DMS153 treated with DMSO at 0.1 percent for 48 hours (cell line): ENCODE data around the gene PSTPIP1.

ENCODE experiments used
- DNase-seq: peaks from one replicate; lab custom pipeline; 2025; ENCODE audit not compliant: unreplicated experiment; lab: John Stamatoyannopoulos, UW

The PSTPIP1 gene

DNA sequence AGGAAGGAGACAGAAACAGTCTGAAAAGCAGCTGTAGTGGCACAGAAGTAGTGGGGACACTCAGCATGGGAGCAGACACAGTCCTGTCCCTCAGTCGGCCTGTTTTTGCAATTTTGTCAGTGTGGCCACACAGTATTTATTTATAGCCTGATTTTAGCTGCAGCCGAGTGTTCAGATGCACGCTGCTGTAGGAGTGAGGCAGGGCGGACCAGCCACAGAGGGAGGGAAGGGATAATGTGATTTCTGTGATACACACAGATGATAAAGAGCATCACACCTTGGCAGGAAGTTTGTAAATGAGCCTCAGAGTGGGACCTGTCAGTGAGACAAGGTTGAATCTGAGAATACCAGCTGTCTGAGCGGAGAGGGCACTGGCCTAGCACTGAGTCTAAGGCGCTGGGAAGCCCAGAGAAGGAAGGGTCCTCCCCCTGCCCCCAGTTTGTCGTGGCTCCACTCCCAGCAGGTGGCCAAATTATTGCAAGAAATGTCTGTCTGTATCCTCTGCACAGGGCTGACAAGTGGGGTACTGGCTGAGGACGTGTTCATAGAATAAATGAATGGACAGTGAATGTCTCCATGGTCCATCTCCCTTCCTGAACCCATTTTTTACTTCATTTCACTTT lies 3.8 kb downstream of the PSTPIP1 start:
- no peak for DNase-seq

DNA sequence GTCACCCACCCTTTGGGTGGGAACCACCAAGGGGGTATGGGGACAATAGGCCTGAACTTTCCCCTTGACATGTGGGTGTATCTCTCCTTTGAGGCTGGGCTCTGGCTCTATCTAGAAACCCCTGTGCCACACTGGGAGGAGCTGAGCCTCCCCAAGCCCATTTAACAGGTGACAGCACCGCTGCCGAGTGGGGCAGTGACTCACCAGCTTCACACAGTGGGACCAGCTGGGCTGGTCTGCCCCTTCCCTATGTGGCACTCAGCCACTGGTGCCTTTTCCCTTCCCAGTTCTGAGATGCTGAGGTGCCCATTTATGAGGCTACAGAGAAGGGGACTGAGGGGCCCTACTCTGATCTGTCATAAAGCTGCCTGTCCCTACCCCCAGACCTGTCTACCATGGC lies 5.1 kb downstream of the PSTPIP1 start:
- no peak for DNase-seq

DNA sequence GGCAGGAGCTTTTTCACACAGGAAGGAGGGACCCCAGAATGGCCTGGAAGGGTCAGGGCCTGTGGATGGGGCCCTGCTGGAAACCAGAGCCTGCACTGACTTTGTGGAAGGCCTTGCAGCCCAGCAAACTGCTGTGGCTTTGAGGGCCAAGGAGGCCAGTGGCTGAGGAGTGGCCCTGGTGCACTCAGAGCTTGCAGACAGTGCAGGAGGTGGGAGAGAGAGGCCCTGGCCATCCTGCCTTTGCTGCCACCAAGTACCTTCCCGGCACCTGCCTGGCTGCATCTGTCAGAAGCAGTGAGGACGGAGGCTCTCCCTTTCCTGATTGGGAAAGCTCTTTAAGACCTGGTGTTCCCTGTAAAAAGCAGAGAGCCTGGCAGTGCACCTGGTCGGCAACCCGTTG lies 6.4 kb downstream of the PSTPIP1 start:
- DNase-seq, result no peak

DNA sequence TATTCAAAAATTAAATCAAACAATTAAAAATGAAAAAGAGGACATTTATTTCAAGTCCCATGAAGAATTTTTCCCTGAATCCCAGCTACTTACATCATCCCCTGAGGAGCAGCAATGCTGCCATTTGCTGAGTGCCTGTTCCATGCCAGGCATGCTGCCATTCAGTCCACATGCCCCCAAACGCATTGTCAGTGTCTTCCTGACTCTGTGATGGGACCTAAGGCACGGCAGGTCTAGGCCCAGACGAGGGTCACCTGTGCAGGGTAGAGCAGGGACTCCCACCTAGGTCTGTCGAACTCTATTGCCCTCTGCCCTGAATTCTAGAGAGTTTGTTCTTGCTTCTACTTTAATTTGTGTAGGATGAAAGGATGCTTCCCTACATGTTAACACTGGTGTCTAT lies 7.0 kb downstream of the PSTPIP1 start:
- no peak for DNase-seq

DNA sequence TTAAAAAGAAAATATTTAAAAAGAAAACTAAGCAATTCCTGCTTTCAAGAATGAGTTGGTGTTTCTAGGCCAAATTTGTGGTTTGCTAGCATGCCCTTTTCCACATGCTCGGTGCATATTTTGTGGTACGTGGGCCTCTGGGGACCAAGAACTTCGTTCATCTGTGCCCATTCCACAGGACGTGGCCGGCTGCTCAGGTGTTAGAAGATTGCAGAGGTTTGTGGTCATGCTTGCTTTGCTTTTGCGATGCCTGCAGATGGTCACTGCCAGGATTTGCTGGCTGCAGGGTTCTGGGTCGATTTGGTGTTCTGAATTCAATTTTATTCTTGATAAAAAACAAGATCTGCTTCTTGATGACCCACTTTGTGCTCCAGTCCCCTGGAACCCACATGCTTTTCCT lies 7.5 kb downstream of the PSTPIP1 start:
- DNase-seq, result no peak

DNA sequence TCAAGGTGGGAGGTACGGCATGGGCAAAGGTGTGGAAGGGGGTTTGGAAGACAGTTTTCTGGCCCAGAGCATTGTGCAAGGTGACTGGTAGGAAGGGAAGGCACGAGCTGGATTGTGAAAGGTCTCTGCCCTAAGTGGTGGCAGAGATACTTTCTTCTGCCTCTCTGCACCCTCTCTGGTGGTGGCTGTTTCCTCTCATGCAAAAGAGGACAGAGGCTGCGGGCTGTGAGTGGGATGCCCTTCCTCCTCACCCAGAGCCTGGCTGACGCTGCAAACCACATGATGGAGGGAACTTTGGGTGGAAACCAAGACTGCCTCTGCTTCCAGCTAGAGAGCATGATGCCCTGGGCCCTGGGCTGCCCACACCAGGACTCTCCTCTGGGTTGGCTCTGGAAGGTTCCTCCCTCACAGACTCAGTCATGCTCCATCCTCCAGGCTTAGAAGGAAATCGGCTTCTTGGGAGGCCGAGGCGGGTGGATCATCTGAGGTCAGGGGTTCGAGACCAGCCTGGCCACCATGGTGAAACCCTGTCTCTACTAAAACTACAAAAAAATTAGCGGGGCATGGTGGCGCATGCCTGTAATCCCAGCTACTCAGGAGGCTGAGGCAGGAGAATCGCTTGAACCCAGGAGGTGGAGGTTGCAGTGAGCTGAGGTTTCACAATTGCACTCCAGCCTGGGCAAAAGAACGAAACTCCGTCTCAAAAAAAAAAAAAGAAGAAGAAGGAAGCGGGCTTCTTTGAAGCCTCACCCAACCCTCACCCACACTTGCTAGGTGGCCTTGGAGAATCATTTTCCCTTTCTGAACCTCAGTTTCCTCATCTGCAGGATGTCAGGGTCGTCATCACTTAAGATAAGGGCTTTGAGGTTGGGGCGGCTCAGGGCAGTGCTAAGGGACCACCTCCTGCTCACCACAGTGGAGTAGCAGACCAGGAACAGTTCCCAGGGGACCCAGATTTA lies 8.3 kb downstream of the PSTPIP1 start:
- DNase-seq, result no peak

DNA sequence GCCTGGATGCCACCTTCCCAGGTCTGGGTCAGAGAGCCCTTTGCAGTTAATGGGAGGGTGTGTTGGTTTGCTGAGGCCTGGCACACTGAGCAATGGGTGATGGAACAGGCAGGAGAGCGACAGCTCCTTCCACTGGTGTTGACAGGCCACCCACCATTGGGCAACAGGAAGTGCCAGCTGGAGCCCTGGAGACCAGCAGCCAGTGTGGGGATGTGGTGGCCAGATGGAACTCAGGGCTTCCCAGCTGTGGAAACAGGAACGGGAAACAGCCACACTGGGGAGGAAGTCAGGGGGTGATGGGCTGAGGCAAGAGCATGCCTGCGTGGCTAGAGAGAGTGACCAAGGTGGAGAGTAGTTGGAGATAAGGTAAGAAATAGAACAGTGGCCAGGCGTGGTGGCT lies 9.3 kb downstream of the PSTPIP1 start:
- DNase-seq, result no peak

DNA sequence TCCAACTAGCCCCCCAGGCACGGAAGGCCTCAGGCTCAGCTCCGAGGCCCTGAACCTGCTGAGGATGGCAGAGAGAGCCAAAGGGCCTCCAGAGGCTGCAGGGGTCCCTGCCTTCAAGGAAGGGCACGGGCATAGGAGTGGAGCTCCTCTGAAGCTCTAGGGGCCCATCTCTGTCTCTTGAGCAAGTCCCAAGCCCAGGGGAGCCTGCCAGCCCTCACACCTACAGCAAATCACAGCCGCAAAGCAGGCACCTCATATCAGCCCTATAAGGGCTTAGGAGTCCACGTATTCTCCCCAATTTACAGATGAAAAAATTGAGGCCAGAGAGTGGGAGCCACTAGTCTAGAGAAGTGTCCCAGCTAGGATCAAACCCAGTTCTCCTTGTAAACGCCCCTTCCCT lies 14.2 kb downstream of the PSTPIP1 start:
- DNase-seq, result no peak

DNA sequence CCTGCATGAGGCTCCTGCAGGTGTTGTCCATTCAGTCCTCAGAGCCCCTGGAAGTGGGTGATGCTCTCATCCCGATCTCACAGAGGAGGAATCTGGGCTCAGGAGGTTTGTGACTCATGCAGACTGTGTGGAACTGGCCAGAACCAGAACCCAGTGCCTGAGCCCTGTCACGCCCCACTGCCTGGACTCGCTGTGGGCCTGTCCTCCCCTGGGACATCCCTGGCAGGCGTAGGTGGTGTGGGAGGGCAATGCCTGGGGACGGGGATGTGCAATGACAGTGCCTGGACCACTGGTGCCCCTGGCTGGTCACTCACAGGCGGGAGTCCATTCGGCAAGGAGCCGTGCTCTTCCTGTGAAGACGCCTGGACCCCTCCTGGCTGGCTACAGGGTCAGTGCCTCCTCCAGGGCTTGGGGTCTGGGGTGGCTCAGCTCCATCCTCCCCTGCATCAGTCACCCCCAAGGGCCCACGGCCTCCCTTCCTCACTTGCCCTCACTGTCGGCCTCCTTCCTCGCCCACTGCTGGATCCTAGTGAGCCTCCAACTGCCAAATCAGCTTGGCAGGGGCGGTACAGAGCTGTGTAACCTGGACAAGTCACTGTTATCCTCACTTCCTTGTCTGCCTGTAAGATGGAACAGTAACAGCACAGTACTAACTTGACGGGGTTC lies 14.9 kb downstream of the PSTPIP1 start:
- no peak for DNase-seq

DNA sequence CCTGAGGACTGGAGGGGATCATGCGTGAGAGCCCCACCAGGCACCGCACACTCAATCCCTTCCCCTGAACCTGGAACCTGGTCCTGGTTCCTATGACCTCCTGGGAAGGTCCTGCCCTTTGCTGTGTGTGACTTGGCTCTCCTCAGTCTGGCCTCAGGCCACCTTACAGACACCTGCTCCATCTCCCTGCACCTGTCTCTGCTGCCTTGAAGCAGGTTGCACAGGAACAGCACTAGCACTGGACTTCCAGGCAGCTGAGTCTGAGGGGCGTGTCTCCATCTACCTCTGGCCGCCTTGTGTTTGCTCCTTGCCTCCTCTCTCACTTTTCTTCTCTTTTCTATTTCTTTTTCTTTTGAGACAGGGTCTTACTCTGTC lies 15.4 kb downstream of the PSTPIP1 start:
- no peak for DNase-seq

DNA sequence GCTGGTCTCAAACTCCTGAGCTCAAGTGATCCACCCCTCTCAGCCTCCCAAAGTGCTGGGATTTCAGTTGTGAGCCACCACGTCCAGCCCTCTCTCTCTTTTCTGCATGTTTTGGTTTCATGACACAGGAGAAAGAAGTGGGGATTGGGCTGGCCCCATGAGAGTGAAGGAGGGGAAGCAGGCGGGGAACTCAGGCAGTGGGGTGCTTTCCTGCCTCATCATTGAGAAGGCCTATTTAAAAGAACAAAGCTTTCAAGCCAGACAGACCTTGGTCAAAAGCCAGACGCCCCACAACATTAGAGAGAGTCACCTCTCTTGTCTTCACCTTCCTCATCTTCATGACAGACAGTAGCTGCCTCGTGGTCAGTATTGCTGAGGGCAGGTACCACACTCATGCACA lies 15.9 kb downstream of the PSTPIP1 start:
- no peak for DNase-seq

DNA sequence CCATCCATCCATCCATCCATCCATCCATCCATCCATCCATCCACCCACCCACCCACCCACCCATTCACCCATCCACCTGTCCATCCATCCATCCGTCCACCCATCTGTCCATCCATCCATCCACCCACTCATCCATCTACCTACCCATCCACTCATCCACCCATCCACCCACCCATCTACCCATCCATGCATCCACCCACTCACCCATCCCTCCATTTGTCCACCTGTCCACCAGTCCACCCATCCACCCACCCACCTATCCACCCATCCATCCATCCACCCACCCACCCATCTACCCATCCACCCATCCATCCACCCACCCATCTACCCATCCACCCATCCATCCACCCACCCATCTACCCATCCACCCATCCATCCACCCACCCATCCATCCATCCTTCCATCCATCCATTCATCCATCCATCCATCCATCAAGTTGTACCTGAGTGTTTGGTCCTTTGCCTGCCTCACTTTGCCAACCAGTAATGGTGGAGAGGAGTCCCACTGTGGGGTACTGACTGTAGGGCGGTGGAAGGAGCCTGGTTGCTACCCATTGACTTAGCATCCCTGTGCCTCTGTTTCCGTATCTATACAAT lies 17.3 kb downstream of the PSTPIP1 start:
- no peak for DNase-seq

DNA sequence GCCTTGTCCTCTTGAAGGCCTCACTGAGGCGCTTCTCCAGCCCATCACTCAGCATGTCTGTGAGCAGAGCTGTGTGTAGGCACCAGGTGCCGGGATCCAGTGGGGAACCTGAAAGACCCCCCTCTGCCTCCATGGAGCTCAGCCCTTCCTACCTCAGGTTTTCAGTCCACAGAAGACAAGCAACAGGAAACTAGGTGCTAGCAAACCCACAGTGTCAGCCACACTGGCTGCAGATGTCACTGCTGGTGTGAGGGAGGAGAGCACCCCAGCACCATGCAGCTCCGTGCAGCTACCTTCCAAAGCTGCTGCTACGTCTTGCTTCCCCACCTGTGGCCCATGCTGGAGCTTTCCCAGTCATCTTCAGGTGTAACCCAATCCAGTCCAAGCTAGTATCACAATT lies 17.9 kb downstream of the PSTPIP1 start:
- no peak for DNase-seq

DNA sequence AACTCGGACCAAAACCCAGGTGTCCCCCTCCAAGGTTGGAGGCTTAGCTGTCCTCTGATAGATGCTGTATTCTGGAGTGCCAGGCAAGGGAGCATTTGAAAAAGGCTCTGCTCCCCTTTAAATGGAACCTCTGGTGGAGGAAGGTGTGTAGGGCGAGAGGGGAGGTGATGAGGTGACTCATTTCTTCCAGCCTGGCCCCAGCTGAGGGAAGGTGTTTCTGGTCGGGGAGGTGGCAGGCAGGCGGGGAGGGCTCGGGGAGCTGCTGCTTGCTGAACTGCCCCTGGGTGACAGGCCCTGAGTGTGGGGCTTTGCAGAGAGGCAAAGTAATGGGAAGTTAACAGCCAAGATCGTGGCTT lies 18.8 kb downstream of the PSTPIP1 start:
- DNase-seq, result no peak

DNA sequence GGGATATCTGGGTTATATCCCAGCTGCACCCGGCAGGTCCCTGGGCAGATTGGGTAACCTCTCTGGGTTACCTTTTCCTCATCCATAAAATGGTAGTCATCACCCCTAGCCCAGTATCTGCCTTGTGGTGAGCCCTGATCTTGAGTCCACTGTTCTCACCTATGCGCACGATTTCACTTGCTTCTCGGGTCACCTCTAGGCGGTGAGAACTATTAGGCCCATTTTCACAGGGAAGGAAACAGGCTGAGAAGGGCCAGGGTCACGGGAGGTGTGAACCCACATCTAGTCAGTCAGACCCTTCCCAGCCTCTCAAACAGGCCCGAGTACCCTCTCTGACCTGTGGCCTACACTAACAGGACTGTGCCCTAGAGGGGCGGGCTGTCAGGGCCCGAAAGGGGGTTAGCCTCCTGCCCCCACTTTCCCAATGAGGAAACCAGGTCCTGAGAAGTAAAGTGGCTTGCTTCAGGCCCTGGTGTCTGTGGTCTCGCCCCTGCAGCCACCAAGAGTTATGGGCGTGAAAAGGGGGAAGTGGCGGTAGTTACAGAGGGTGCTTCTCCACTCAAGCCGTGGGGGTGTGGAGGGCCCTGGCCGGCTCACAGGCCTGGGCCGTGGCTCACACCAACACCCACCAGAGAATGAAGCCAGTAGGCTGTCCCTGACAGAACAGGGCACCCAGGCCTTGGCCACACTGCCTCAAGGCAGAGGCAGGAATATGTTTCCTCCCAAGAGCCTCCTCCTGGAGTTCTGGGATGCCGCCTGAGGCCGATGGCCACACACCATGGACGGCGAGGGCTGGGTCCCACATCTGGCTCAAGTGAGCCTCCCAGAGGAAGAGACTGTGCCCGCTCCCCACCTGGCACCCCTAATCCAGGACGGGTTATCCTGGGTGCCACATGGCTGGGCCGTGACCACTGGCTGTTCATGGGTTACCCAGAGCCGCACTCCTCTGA lies 19.5 kb downstream of the PSTPIP1 start:
- no peak for DNase-seq

DNA sequence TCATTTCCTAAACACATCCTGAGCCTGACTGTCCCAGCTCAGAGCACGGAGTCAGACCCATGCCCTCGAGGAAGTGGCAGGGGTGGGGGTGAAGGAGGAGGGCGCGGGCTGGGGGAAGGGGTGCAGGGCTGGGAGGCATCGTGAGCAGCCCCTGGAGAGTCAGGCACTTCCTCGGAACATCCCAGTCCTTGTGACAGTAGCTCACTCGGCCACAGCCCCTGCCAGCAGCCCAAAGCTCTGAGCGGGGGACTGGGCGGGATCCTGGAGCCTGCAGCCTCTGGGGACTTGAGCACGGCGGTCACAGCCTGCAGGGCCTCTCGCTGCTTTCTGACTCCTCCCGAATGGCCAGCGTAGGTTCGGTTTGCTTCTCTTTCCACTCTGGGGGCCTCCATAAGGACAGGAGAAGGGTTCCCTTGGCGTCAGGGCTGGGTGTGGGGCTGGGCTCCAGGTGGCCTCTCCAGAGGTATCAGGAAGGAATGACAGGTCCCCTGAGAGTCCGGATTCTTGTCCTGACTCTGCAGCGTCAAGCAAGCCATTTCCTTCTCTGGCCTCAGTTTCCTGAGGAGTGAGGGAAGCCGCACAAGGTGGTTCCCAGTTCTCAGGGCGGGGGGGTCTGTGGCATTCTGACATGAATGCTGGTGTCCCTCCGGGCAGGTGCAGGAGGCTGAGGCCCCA lies 20.9 kb downstream of the PSTPIP1 start:
- no peak for DNase-seq

DNA sequence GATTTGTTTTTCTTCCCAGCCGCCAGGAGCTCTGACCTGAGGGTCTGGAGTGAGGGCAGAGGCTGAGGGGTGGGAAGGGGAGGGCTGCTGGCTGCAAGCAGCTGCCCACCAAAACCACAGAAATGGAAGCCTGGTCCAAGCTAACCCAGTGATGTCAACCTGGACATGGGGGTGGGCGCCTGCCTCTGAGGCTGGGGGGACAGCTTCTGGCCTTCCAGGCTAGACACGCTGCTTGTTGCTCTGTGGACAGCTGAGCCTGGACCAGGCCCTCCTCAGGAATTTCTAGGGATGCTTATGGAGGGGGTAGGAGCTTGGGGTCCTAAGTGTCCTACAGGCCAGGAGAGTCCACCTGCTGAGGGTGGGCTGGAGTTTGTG lies 21.4 kb downstream of the PSTPIP1 start:
- no peak for DNase-seq

DNA sequence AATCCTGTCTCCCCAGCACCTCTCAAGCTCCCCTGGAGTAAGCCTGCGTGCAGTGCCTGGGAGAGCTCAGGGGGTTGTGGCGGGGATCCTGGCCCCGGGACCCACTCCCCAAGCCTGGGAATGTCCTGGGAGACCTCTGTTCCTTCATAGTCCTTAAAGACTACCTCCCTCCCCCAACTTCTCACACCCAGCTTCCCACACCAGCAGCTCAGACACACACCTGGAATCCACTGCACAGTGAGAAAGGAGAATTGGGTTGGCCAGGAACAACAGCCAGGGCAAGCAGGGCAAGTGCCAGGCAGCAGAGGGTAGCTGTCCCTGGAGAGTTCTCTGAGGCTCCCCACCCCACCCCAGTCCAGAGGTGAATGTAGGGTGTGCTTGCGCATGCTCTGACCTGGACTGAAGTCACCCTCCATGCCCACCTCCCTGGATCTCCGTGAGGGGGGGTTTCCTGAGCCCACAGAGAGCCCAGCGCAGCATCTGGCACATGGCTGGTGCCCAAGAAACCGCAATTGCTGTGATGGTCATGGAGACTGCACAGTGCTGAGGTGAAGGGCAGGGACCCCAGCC lies 22.2 kb downstream of the PSTPIP1 start:
- DNase-seq, result no peak

DNA sequence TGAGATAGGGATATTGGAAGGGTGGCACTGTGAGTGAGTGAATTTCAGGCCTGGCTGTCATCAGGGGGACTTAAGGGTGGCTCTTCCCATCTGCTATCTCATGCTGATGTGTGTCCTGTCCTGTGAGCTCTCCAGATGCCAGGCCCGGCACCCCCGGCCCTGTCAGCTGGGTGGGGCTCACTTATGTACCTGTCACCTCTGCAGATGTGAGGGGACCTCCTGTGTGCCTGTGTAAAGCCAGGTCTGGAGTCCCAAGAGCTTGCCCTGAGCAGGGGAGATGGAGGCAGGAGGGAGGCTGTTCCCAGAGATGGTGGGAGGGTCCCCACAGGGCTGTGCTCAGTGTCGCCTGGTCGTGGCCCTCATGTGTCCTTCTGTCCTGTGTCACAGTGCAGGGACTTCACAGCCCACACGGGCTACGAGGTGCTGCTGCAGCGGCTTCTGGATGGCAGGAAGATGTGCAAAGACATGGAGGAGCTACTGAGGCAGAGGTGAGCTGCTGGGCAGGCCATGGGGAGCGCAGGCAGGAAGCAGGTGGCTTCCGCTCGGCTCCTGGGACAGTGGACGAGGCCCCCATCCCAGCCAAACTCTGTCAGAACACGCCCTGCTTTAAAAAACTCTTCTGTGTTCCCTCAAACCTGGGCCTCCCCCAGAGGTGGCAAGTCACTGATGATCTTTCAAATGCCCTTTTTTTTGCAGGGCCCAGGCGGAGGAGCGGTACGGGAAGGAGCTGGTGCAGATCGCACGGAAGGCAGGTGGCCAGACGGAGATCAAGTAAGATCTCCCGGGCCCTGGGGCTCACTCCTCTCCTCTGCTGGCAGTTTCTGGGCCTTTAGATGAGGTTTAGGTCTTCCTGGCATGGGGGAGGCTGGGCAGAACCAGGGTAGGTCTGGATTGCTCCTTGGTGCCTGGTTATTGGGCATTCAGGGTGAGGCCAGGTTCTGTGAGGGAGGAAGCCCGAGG lies 23.1 kb downstream of the PSTPIP1 start:
- no peak for DNase-seq
